H7 (cell line): ENCODE results near the gene VN1R5. TPM values are rescaled to one million over a fixed set of nuclear protein-coding genes. Genes with fewer than 3 reads are reported as not detected.
"Not testable (repeated sequence)": the region's sequence is repeated elsewhere in the genome, so short reads cannot be mapped to it uniquely, and the experiment has no call there.

Experiments used
- DNase-seq: peaks from one replicate; pipeline ENCODE4 v3.0.0; 2012
- H3K27me3 ChIP-seq: 2 replicates; pipeline ENCODE4 v1.6.0; 2011; ENCODE audit warnings: mild to moderate bottlenecking, low read length; ENCODE audit not compliant: control insufficient read depth, insufficient read depth
- H3K36me3 ChIP-seq: replicated peaks from 2 replicates; pipeline ENCODE4 v1.5.1; 2011; ENCODE audit warnings: low read length; ENCODE audit not compliant: control insufficient read depth, insufficient read depth
- H3K4me3 ChIP-seq: 2 replicates; pipeline ENCODE4 v1.5.1; 2011; ENCODE audit warnings: low read depth, mild to moderate bottlenecking, control low read depth, low read length, moderate library complexity; ENCODE audit not compliant: insufficient read depth
- total RNA-seq: library from RNA; depleted of rRNA; stranded (reverse); fragments of >200 nt; shearing (Covaris generic); gene quantifications from 2 replicates; pipeline ENCODE4 v1.2.3, GENCODE V29; 2014

VN1R5 gene
- total RNA-seq, 1 experiment from 2014 or later: not detected

DNA sequence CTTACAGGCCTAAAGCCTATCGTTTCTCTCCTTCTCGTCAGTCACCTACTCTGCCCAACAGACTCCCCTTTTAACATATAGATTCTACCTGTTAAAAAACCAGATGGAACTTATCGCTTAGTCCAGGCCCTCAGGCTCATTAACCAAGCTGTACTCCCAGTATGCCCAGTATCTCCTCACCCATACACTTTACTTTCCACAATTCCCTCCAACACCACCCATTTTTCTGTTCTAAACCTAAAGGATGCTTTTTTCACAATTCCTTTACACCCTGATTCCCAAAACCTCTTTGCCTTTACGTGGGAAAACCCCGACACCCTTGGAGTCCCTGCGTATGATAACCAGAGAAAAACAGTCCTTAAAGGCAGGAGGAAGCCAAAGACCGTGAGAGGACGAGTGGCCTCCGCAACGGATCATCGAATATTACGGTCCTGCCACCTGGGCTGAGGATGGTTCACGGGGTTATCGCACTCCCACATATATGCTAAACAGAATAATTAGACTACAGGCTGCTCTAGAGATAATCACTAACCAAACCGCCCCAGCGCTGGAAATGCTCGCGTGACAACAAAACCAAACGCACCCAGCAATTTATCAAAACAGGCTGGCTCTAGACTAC lies 33.5 kb downstream of the VN1R5 start:
- not testable (repeated sequence) for DNase-seq, H3K4me3 ChIP-seq, H3K36me3 ChIP-seq, H3K27me3 ChIP-seq

- Histone ChIP-seq H3K4me3 (no peak overlapping the region), H3K36me3 (no peaks in the 10 kb centered on the region), H3K27me3 (no peaks in the 10 kb centered on the region)
- peak; percentile 6 for DNase-seq
Observed at GRCh38 chr1:247290576-247290975, 34.7 kb downstream of the VN1R5 start.

GRCh38 chr1:247291161-247291560 lies 35.3 kb downstream of the VN1R5 start:
- Histone ChIP-seq H3K27me3 (no peaks in the 10 kb centered on the region), H3K36me3 (no peaks in the 10 kb centered on the region), H3K4me3 (no peak overlapping the region)
- peak; percentile 10 for DNase-seq

GRCh38 chr1:247291833-247292561 lies 36.1 kb downstream of the VN1R5 start:
- Histone ChIP-seq H3K36me3 (no peaks in the 10 kb centered on the region), H3K4me3 (no peak overlapping the region), H3K27me3 (no peaks in the 10 kb centered on the region)
- DNase-seq: peak; percentile 58

DNA sequence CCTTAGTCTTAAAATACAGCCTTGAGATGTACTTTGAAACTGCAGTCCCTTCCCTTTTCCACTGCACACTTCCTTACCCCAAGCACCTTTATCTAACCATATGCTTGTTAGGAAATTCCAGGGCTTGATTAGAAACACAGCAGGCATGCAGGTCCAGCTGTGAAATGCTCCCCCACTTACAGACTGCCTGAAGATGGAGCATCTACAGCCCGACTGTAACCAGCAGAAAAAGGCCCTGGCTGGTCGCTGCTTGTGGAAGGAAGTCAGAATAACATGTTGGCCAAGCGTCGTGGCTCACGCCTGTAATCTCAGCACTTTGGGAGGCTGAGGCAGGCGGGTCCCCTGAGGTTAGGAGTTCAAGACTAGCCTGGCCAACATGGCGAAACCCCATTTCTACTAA lies 37.2 kb downstream of the VN1R5 start:
- Histone ChIP-seq H3K36me3 (no peaks in the 10 kb centered on the region), H3K4me3 (no peak overlapping the region), H3K27me3 (no peaks in the 10 kb centered on the region)
- DNase-seq: peak; percentile 58

DNA sequence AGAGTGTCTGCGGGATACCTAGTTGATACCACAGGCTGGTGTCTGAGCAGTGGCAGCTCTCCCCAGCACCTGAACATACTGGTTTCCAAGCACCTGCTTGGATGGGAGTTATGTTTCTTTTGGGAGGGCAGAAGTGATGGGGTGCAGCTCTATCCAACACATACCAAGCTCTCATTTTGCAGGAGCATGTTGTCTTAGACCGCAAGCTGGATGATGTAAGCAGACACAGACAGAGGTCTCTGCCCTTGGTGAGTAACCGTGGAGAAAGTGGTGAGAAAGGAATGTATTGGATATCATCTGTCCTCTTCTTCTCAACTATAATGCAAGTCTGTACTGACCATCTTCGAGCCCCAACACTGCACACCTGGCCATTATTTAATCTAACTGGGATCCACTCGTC lies 38.4 kb downstream of the VN1R5 start:
- H3K27me3 ChIP-seq: no peaks in the 10 kb centered on the region
- DNase-seq: peak; percentile 21
- H3K4me3 ChIP-seq: no peak overlapping the region
- peaks cover 4% of the 10 kb centered on the region for H3K36me3 ChIP-seq

GRCh38 chr1:247295274-247295684 lies 39.4 kb downstream of the VN1R5 start:
- H3K27me3 ChIP-seq: no peaks in the 10 kb centered on the region
- peak; percentile 78 for DNase-seq
- H3K36me3 ChIP-seq: peaks cover 9% of the 10 kb centered on the region
- no peak overlapping the region for H3K4me3 ChIP-seq

DNA sequence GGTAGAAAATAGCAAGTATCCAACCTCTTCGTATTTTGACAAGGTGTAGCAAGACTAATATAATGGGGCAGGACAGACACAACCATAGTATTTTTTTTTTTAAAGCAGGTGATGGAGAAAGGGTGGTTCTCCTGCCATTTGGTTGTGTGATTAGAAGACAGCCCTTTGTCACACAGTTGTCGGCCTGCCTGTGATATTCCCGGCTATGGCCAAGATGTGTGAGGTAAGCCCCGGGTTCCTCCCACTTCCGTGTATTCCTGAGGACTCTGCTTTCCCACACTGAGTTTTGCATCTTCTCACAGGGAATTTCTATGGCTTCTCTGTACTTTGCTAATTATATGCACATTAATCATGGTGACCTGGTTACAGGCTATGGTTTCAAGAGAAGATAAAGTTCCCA lies 39.9 kb downstream of the VN1R5 start:
- H3K4me3 ChIP-seq: no peak overlapping the region
- peaks cover 11% of the 10 kb centered on the region for H3K36me3 ChIP-seq
- DNase-seq: peak; percentile 7
- no peaks in the 10 kb centered on the region for H3K27me3 ChIP-seq

GRCh38 chr1:247296599-247297180 lies 40.8 kb downstream of the VN1R5 start:
- Histone ChIP-seq H3K4me3 (no peak overlapping the region), H3K27me3 (no peaks in the 10 kb centered on the region), H3K36me3 (peaks cover 13% of the 10 kb centered on the region)
- no peak for DNase-seq

DNA sequence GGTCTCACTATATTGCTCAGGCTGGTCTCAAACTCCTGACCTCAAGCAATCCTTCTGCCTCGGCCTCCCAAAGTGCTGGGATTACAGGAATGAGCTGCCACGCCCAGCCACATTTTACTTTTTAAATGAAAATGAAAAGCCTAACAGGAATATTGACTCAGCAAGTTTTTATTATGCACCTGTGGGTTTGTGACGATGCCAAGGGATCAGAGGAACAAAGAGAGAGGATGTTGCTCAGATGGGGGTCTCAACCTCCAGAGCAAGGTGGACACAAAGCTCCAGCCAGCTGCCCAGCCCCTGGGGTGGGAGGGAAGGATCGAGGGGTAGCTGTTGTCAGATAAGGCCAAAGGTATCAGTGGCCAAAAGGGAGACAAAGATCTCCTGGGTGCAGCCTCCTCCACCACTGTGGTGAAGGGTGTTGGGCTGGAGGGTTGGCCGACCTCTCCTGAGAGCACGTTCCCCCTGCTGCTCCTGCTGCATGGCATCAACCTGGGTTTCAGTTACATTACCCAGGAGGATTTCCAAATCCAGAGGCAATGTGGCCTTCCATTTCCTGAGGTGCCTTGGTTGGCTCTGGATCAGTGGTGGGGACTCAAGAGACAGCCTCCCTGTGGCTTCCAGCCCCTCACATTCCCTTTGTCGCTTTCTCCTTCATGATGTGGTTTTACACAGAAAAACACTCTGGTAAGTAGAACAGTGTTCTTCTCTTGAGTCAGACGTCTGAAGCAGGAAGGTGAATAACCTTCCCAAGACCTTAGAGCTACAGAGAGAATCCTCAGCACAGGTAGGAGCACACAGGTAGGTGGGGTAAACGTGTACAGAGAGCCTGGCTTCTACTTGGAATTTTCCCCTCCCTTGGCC lies 41.6 kb downstream of the VN1R5 start:
- peak; percentile 28 for DNase-seq
- H3K36me3 ChIP-seq: peaks cover 16% of the 10 kb centered on the region
- H3K27me3 ChIP-seq: no peaks in the 10 kb centered on the region
- no peak overlapping the region for H3K4me3 ChIP-seq

DNA sequence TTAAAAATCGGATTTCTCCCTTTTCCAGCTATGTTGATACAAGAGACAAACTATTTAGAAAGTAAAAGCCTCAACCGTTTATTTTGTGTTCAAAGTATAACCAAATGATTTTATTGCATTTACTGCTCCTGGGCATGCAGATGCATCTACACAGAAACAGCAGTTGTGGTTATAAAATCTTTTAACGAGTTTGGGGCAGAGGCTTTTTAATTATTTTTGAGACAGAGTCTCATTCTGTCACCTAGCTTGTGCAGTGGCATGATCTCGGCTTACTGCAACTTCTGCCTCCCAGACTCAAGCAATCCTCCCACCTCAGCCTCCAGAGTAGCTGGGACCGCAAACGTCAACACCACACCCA lies 42.2 kb downstream of the VN1R5 start:
- no peak for DNase-seq
- H3K36me3 ChIP-seq: peaks cover 20% of the 10 kb centered on the region
- no peak overlapping the region for H3K4me3 ChIP-seq
- H3K27me3 ChIP-seq: no peaks in the 10 kb centered on the region

DNA sequence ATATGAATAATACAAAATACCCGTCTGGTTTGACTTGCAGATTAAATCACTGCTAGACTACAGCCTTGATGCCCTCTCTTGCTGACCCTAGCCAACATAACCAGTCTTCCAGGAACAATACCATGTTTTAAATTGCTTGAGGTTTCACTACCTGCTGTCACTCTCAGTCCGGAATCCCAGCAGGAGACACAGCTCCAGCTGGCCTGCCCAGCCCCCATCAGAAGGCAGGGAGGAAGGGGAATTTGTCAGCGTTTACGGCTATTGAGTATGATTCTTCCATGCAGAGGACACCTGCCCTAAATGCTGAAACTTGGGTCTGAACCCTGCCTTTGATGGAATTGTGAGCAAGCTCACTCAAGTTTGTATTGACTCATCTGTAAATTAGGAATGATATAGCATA lies 42.8 kb downstream of the VN1R5 start:
- Histone ChIP-seq H3K27me3 (no peaks in the 10 kb centered on the region), H3K4me3 (no peak overlapping the region), H3K36me3 (peaks cover 23% of the 10 kb centered on the region)
- DNase-seq: peak; percentile 65

DNA sequence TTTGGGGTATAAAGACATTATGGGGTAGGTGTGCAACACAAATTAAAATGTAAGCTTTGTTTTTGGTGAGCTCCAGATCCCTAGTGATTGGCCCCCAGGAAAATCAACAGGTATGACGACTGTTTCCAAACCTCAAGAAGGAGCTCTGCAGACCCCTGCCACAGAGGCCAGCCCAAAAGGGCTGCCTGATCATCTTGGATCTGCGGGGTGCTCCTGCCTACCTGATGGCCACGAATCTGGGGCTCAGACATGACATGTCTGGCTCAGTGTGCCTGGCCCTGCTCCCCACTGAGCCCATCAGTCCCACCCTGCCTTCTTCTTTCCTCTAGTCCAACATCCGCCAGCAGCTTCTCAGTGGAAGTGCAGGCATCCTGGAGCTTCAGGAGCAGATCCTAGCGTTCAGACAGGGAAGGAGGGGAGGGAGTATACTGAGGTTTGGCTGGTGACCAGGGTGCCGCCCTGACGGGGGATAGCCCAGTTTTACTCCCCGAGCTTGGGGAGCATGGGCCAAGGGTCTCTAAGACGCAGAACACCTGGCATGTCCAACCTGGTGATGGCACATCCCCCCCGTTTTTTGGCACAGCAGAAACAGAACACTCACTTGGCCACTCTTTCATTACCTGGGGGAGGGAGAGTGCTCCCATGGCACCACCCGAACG lies 44.0 kb downstream of the VN1R5 start:
- peaks cover 30% of the 10 kb centered on the region for H3K36me3 ChIP-seq
- DNase-seq: peak; percentile 18
- no peaks in the 10 kb centered on the region for H3K27me3 ChIP-seq
- no peak overlapping the region for H3K4me3 ChIP-seq

DNA sequence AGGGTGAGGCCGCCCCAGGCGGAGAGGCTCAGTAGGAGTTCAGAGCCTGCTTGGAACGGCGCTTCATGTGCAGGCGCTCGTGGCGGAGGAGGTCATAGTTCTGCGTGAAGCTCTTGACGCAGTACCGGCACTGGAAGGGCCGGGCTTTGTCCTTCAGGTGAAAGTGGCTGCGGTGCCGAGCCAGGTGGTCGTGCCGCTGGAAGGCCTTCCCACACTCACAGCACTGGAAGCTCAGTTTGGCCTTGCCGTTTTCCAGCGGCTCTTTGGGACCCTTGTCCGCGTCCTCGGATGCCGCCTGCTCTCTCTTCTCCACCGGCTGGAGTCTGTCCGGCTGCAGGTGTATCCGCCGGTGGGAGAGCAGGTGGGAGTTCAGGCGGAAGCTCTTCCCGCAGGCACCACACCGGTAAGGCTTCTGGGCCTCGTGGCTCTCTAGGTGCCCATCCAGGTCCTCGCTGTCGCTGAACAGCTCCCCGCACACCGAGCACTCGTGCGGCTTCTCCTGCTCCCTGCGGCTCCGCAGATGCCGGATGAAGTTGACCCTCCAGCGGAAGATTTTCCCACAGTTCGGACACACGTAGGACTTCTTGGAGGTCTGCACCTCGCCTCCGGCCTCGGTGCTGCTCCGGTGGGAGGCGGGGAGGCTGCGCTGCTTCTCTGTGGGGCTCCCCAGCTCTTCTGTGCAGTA lies 44.8 kb downstream of the VN1R5 start:
- Histone ChIP-seq H3K27me3 (no peaks in the 10 kb centered on the region), H3K4me3 (no peak overlapping the region), H3K36me3 (peaks cover 31% of the 10 kb centered on the region)
- DNase-seq: no peak
